Measurements from ENCODE around the gene AKT3.

DNA sequence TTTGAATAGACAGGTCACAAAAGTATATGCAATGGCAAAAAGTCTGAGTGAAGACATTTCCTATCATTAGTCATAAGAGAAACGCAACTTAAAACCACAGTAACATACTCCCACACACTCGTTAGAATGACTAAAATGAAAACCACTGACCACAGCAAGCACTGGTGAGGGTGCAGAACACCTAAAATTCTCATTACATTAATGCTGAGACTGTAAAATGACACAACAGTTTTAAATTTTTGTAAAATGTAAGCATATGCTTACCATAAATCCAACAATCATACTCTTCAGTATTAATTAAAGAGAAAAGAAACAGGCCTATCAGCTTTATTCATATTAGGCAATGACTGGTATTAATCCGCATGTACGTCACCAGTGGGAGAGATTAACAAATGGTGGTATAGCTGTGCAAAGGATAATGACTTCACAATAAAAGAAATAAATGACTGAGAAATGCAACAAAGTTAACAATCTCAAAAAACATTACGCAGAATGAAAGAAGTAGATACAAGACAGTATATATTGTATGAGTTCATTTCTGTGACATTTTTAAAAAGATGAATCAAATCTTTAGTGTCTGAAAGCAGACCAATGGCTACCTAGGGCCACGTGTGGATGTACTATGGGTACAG lies 253.5 kb downstream of the AKT3 start:
- TF ChIP-seq, protein P1, sequence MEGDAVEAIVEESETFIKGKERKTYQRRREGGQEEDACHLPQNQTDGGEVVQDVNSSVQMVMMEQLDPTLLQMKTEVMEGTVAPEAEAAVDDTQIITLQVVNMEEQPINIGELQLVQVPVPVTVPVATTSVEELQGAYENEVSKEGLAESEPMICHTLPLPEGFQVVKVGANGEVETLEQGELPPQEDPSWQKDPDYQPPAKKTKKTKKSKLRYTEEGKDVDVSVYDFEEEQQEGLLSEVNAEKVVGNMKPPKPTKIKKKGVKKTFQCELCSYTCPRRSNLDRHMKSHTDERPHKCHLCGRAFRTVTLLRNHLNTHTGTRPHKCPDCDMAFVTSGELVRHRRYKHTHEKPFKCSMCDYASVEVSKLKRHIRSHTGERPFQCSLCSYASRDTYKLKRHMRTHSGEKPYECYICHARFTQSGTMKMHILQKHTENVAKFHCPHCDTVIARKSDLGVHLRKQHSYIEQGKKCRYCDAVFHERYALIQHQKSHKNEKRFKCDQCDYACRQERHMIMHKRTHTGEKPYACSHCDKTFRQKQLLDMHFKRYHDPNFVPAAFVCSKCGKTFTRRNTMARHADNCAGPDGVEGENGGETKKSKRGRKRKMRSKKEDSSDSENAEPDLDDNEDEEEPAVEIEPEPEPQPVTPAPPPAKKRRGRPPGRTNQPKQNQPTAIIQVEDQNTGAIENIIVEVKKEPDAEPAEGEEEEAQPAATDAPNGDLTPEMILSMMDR (IDR thresholded peaks at IDR 0.05) = no peak
- TF ChIP-seq POLR2A (IDR thresholded peaks at IDR 0.05) = no peak

Measured in thyroid gland (tissue), 4 donors.